Ascending aorta (tissue), 2 donors: ENCODE data around the gene RHBDF2. TPM values are rescaled to one million over a fixed set of nuclear protein-coding genes. Genes with fewer than 3 reads are reported as not detected.

Experiments
- DNase-seq, 2 donors: peaks; one replicate each; pipeline ENCODE4 v3.0.0-alpha.2; 2019; ENCODE audit warnings: low spot score in 2 of 2
- H3K27ac ChIP-seq, 2 donors: fragments of 200-600 bp; sonication (generic); one replicate each; pipeline ENCODE4 v1.5.1; 2016 to 2017; ENCODE audit warnings: mild to moderate bottlenecking in 1 of 2
- H3K27me3 ChIP-seq: fragments of 200-600 bp; sonication (generic); one replicate; pipeline ENCODE4 v1.5.1; 2017
- H3K36me3 ChIP-seq, 2 donors: fragments of 200-600 bp; sonication (generic); one replicate each; pipeline ENCODE4 v1.5.1; 2016
- H3K4me1 ChIP-seq, 2 donors: fragments of 200-600 bp; sonication (generic); one replicate each; pipeline ENCODE4 v1.5.1; 2016 to 2017; ENCODE audit warnings: mild to moderate bottlenecking in 1 of 2
- H3K4me3 ChIP-seq, 2 donors: fragments of 200-600 bp; sonication (generic); one replicate each; pipeline ENCODE4 v1.5.1; 2016 to 2017; ENCODE audit warnings: mild to moderate bottlenecking in 1 of 2
- H3K9me3 ChIP-seq, 2 donors: fragments of 200-600 bp; sonication (generic); one replicate each; pipeline ENCODE4 v1.5.1; 2016
- CTCF ChIP-seq, 3 experiments: fragments of 200-600 bp in 2 of 3; fragments of 450-650 bp in 1 of 3; sonication (generic) in 2 of 3; IDR thresholded peaks; one replicate each; pipeline ENCODE4 v1.5.1; 2016 to 2019; ENCODE audit warnings: antibody characterized with exemption in 3 of 3, mild to moderate bottlenecking in 1 of 3, moderate library complexity in 1 of 3
- intact Hi-C: fragments of 100-400 bp; cut with DNase I; formaldehyde crosslinking; loops from one replicate; pipeline ENCODE4 v1.15.1; 2023
- total RNA-seq: library from RNA; depleted of rRNA; stranded (reverse); fragments of >200 nt; gene quantifications from one replicate; pipeline ENCODE4 v1.1.0, GENCODE V29; 2016

Gene RHBDF2
- total RNA-seq, 1 donor from 2014 or later: 12.7 TPM

DNA sequence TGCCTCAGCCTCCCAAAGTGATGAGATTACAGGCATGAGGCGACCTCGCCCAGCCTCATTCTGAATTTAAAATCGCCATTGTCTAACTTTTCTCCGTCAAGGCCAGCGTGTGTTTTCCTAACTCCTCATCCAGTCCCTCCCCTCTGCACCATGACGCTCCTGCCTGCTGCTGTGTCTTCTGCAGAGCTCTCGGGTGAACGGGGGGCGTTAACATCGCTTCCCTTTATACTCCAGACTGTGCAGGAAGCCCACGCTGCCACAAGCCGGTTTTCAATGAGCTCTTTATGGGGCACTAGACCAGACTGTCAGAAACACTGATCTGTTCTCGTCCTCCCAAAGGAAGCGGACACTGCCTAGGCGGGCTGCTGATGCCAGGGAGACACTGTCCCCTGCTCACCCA, 20.6 kb downstream of the RHBDF2 start:
- Histone ChIP-seq H3K4me3 (no peak overlapping the region), H3K27me3 (no peaks in the 10 kb centered on the region), H3K4me1 (no peaks in the 10 kb centered on the region), H3K27ac (peak overlapping the region in 1 of 2 donors; percentile 44), H3K9me3 (no peaks in the 10 kb centered on the region), H3K36me3 (peaks cover 0 to 4% of the 10 kb centered on the region in 2 donors)
- no peak for TF ChIP-seq CTCF (IDR thresholded peaks at IDR 0.05)
- intact Hi-C loops: no loop called here
- DNase-seq: no peak

DNA sequence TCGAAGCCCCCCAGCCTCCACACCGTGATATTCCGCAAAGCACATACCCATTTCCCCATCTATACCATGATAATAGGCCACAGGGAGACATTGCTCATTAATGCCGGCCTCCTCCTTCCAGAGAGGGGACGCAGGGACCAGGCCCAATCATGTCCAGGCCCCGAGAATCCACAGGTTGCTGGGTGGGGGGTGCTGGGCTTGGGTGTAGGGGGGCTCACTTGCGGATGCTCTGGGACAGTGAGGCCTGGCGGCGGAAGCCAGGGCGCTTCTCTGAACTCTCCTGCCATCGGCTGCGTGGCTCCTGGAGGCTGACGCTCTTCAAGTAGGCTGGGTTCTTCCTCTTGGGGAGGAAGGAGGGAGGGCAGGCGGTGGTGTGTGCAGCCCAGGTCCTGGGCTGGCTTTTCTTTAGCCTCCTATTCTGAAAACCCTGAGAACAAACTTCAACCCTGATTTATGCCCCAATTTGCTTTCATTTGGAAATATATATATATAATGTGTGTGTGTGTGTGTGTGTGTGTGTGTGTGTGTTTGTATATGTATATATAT, 21.6 kb downstream of the RHBDF2 start:
- no peak for TF ChIP-seq CTCF (IDR thresholded peaks at IDR 0.05)
- H3K36me3 ChIP-seq: peaks cover 3 to 4% of the 10 kb centered on the region in 2 donors
- intact Hi-C loops: no loop called here

DNA sequence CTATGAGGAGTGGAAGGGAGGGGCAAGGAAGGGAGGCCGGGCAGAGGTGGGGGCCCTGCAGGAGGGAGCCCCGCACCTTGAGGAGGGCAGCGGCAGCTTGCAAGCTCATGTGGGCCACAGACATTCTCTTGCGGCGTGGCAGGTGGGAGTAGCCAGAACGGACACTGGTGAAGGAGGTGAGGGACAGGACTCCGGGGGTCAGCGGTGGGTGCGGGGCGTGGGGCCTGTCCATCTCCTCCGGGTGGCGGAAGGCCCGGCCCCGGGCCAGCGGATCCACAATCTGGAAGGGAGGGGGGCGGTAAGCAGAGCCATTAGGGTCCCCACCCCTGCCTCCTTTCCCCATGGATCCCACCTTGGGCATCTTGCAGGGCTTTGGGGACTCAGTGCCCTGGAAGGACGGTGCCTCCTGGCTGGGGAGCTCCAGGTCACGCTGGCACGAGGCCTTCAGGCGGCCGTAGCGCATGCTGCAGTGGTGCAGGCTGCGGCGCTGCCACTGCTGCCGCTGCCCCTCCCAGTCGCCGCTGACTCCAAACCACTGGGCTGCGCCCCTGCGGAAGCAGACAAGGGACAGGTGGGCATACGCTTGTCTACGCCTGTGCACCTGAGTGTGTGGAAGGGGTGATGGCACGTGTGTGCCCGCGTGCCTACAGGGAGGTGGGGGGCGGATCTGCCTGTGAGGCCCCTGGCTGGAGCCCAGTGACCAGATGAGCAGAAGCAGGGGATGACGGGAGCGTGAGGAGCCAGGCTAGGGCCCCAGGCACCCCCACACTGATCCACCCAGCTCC, 22.3 kb downstream of the RHBDF2 start:
- no peak overlapping the region for H3K27ac ChIP-seq
- DNase-seq: no peak
- peaks cover 6 to 8% of the 10 kb centered on the region in 2 donors for H3K36me3 ChIP-seq
- intact Hi-C loops: no loop called here
- no peak for TF ChIP-seq CTCF (IDR thresholded peaks at IDR 0.05)
- no peak overlapping the region for H3K4me3 ChIP-seq
- H3K27me3 ChIP-seq: no peaks in the 10 kb centered on the region
- no peaks in the 10 kb centered on the region for H3K4me1 ChIP-seq
- no peaks in the 10 kb centered on the region for H3K9me3 ChIP-seq

More for the DNA sequence above, 21.6 kb downstream of the RHBDF2 start:
- Histone ChIP-seq H3K27ac (no peak overlapping the region), H3K27me3 (no peaks in the 10 kb centered on the region), H3K4me3 (no peak overlapping the region), H3K4me1 (no peaks in the 10 kb centered on the region), H3K9me3 (no peaks in the 10 kb centered on the region)
- no peak for DNase-seq

DNA sequence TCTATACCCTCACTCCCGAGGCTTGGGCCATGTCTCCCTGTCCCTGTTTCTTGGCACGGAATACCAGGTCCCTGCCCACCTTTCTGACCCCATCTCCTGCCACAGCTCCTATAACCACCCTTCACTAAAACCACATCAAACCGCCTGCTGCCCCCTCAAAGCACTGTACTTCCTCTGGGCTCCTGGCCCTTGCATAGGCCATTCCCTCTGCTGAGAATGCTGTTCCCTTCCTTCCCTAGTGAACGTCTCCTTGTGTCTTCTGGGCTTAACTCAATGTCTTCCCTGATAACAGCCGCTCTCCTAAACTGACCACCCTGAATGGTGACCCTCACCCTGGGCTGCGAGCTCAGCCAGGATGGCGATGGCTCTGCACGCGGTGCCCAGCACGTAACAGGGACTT, 23.1 kb downstream of the RHBDF2 start:
- intact Hi-C loops: no loop called here
- no peak for TF ChIP-seq CTCF (IDR thresholded peaks at IDR 0.05)
- no peak overlapping the region for H3K27ac ChIP-seq

GRCh38 chr17:76477576-76477975, 23.6 kb downstream of the RHBDF2 start:
- Histone ChIP-seq H3K4me1 (no peaks in the 10 kb centered on the region), H3K9me3 (no peaks in the 10 kb centered on the region), H3K36me3 (peaks cover 12 to 15% of the 10 kb centered on the region in 2 donors), H3K27ac (no peak overlapping the region), H3K4me3 (no peak overlapping the region), H3K27me3 (no peaks in the 10 kb centered on the region)
- TF ChIP-seq CTCF (IDR thresholded peaks at IDR 0.05): no peak
- DNase-seq: no peak
- intact Hi-C loops: no loop called here

More for the DNA sequence above, 23.1 kb downstream of the RHBDF2 start:
- H3K9me3 ChIP-seq: no peaks in the 10 kb centered on the region
- no peaks in the 10 kb centered on the region for H3K4me1 ChIP-seq
- DNase-seq: no peak
- no peaks in the 10 kb centered on the region for H3K27me3 ChIP-seq
- peaks cover 10 to 11% of the 10 kb centered on the region in 2 donors for H3K36me3 ChIP-seq
- no peak overlapping the region for H3K4me3 ChIP-seq
